ENCODE data around the gene FASTKD2. TPM values are rescaled to one million over a fixed set of nuclear protein-coding genes. Genes with fewer than 3 reads are reported as not detected.

The FASTKD2 gene
- total and polyA plus RNA-seq, 2 of the 8 experiments (the other 6 are each of a cell fraction or from before 2014, with no cell fraction given) = 35.7 to 38.5 TPM

DNA sequence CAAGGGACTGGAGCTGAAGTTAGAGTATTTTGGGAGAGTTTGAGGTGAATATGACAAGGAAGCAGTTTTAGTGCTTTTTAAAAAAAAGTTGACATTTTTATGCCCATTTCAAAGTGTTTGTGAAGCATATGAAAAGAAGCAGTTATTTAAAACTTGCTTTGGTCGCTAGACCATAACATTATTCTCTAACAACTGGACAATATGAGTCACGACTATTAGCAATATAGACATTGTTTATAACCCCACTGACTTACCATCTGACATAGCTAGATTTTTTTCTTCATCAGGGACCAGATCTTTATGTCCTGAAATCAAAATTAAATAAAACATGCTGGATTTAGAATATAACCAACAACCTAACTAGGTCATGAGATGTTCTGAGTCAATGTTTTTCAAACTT is 24.6 kb upstream of the FASTKD2 start:
- Histone ChIP-seq H3K23ac (ENCODE audit: insufficient read length) (no peak overlapping the region), H3K27me3 (replicated peaks in 1 of 4; ENCODE audit: control insufficient read depth in 3 of 4, extremely low read depth in 1 of 4, insufficient read depth in 3 of 4, low read length in 3 of 4) (no peaks in the 10 kb centered on the region), H3K18ac (ENCODE audit: extremely low read depth, low read length) (no peak overlapping the region), H3K4me2 (ENCODE audit: insufficient read depth in 1 of 2, low read depth in 2 of 2, low read length in 2 of 2) (no peak overlapping the region), H3K27ac (ENCODE audit: low read depth, low read length) (no peak overlapping the region), H3K79me1 (ENCODE audit: low read depth, low read length) (no peaks in the 10 kb centered on the region), H2BK120ac (replicated peaks; ENCODE audit: low read depth, low read length) (no peak overlapping the region), H3K4ac (replicated peaks; ENCODE audit: insufficient read length, low read depth, low read length) (no peak overlapping the region), H4K20me1 (replicated peaks in 1 of 2; ENCODE audit: control insufficient read depth in 1 of 2, insufficient read depth in 2 of 2, low read length in 2 of 2) (no peaks in the 10 kb centered on the region), H3K9me3 (ENCODE audit: insufficient read depth in 2 of 2, low read depth in 1 of 2, low read length in 1 of 2) (no peaks in the 10 kb centered on the region), H4K8ac (ENCODE audit: extremely low read depth, insufficient read depth, low read length) (no peak overlapping the region), H2BK20ac (ENCODE audit: low read length) (no peak overlapping the region), H3K4me3 (ENCODE audit: extremely low read depth in 1 of 4, insufficient read depth in 2 of 4, low read depth in 3 of 4, low read length in 4 of 4) (no peak overlapping the region), H2BK12ac (ENCODE audit: low read depth, low read length) (no peak overlapping the region), H4K91ac (replicated peaks; ENCODE audit: insufficient read length, low read length) (no peak overlapping the region), H3K4me1 (replicated peaks in 1 of 4; ENCODE audit: control insufficient read depth in 3 of 4, insufficient read depth in 4 of 4, low read length in 3 of 4) (no peaks in the 10 kb centered on the region), H3K79me2 (ENCODE audit: control insufficient read depth in 1 of 2, insufficient read depth in 2 of 2, low read length in 2 of 2) (no peaks in the 10 kb centered on the region), H3K36me3 (ENCODE audit: control insufficient read depth in 2 of 4, insufficient read depth in 4 of 4, low read length in 3 of 4) (no peaks in the 10 kb centered on the region), H3K9ac (replicated peaks in 1 of 4; ENCODE audit: extremely low read depth in 1 of 4, low read depth in 3 of 4, low read length in 3 of 4) (no peak overlapping the region), H4K5ac (ENCODE audit: insufficient read length, low read depth, low read length) (no peak overlapping the region), H3K14ac (ENCODE audit: insufficient read length) (no peak overlapping the region), H2AFZ (ENCODE audit: low read length) (no peak overlapping the region), H3K56ac (replicated peaks; ENCODE audit: insufficient read length, low read depth, low read length) (no peak overlapping the region), H2AK5ac (ENCODE audit: low read depth, low read length) (no peak overlapping the region), H2BK15ac (ENCODE audit: low read length) (no peak overlapping the region), H3K23me2 (ENCODE audit: low read depth, low read length) (no peaks in the 10 kb centered on the region), H2BK5ac (ENCODE audit: low read depth, low read length) (no peak overlapping the region)
- WGBS, 2 experiments (ENCODE audit: extremely low coverage in 1 of 2, insufficient coverage in 1 of 2, insufficient read length in 1 of 2, insufficient replicate concordance in 2 of 2, low coverage in 1 of 2, low lambda C conversion rate in 2 of 2, missing lambda C conversion rate in 1 of 2) = 80% methylated on average over 2 of the region's 2 CpGs; no CpG with 5 or more reads in 1 of the 2 experiments
- CTCF ChIA-PET (ENCODE audit: partially characterized antibody) = no interaction called here
- POLR2A ChIA-PET (ENCODE audit: partially characterized antibody) = no interaction called here
- DNase-seq (ENCODE audit: low read depth in 1 of 2, low spot score in 2 of 2) = no peak
- no peak for FAIRE-seq
- TF ChIP-seq, protein P1, sequence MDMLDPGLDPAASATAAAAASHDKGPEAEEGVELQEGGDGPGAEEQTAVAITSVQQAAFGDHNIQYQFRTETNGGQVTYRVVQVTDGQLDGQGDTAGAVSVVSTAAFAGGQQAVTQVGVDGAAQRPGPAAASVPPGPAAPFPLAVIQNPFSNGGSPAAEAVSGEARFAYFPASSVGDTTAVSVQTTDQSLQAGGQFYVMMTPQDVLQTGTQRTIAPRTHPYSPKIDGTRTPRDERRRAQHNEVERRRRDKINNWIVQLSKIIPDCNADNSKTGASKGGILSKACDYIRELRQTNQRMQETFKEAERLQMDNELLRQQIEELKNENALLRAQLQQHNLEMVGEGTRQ (IDR thresholded peaks at IDR 0.05; ENCODE audit: low read length) = no peak
- no peak for TF ChIP-seq BCL11A (IDR thresholded peaks at IDR 0.05; ENCODE audit: low read depth in 2 of 2, low read length in 2 of 2)
- TF ChIP-seq FOSL1 (IDR thresholded peaks at IDR 0.05; ENCODE audit: insufficient read depth, low read depth, low read length) = no peak
- no peak for TF ChIP-seq TAF7 (optimal IDR thresholded peaks at IDR 0.05; ENCODE audit: borderline replicate concordance, low read depth, low read length)
- TF ChIP-seq KDM1A (IDR thresholded peaks at IDR 0.05; ENCODE audit: borderline replicate concordance, low read length) = no peak
- no peak for TF ChIP-seq ASH2L (IDR thresholded peaks at IDR 0.05; ENCODE audit: low read length)
- no peak for TF ChIP-seq EGR1 (IDR thresholded peaks at IDR 0.05; ENCODE audit: borderline replicate concordance, low read depth, low read length)
- TF ChIP-seq SP4 (IDR thresholded peaks at IDR 0.05; ENCODE audit: low read length) = no peak
- no peak for TF ChIP-seq POU5F1 (IDR thresholded peaks at IDR 0.05; ENCODE audit: low read depth, low read length)
- TF ChIP-seq SAP30 (IDR thresholded peaks at IDR 0.05; ENCODE audit: insufficient read depth, insufficient replicate concordance, low read length) = no peak
- TF ChIP-seq RNF2 (IDR thresholded peaks at IDR 0.05; ENCODE audit: borderline replicate concordance, low read depth, low read length, missing control alignments, poor library complexity, severe bottlenecking) = no peak
- TF ChIP-seq RAD21 (IDR thresholded peaks at IDR 0.05 in 1 of 2, conservative IDR thresholded peaks at IDR 0.05 in 1 of 2; ENCODE audit: low read depth in 2 of 2, low read length in 2 of 2) = no peak
- TF ChIP-seq SP1 (IDR thresholded peaks at IDR 0.05; ENCODE audit: low read depth, low read length) = no peak
- TF ChIP-seq TEAD4 (IDR thresholded peaks at IDR 0.05; ENCODE audit: low read depth, low read length) = no peak

Measured in H1 (cell line).